Measurements from ENCODE around the gene TSC22D2. TPM values are rescaled to one million over a fixed set of nuclear protein-coding genes. Genes with fewer than 3 reads are reported as not detected.

TSC22D2 gene
- total and polyA plus RNA-seq, 2 of the 4 experiments (the other 2 are of a cell fraction): 12.2 to 20.5 TPM

GRCh38 chr3:150484410-150484809 is 76.3 kb downstream of the TSC22D2 start:
- Histone ChIP-seq H2BK5ac (ENCODE audit: low read depth, low read length, poor library complexity, severe bottlenecking) (no peak overlapping the region), H3K18ac (ENCODE audit: low read depth, low read length) (no peak overlapping the region), H3K23ac (ENCODE audit: low read depth, low read length) (no peak overlapping the region), H3K79me1 (ENCODE audit: low read depth in 1 of 2, low read length in 2 of 2) (no peaks in the 10 kb centered on the region), H3K4me3 (ENCODE audit: insufficient read depth, low read depth, low read length) (no peak overlapping the region), H2AFZ (replicated peaks; ENCODE audit: low read length, poor library complexity) (no peak overlapping the region), H2AK9ac (replicated peaks; ENCODE audit: low read depth, low read length, poor library complexity) (no peak overlapping the region), H3K27ac (ENCODE audit: insufficient read depth, low read length) (no peak overlapping the region), H3K9me1 (ENCODE audit: insufficient read depth, low read length) (no peaks in the 10 kb centered on the region), H4K5ac (ENCODE audit: low read depth, low read length) (no peak overlapping the region), H4K8ac (ENCODE audit: low read depth in 2 of 2, low read length in 2 of 2) (no peak overlapping the region), H3K4ac (ENCODE audit: low read depth, low read length) (no peak overlapping the region), H4K91ac (ENCODE audit: insufficient read depth, low read depth, low read length) (no peak overlapping the region), H3K27me3 (ENCODE audit: control insufficient read depth, insufficient read depth, low read length) (no peaks in the 10 kb centered on the region), H2BK15ac (ENCODE audit: low read depth, low read length) (no peak overlapping the region), H3K36me3 (ENCODE audit: control insufficient read depth, insufficient read depth, low read length) (no peaks in the 10 kb centered on the region), H3K9me3 (ENCODE audit: control insufficient read depth, insufficient read depth, low read length) (peaks cover 3% of the 10 kb centered on the region; the same call in 1 of the 2 replicates), H3K4me1 (ENCODE audit: control insufficient read depth, insufficient read depth, low read length) (no peaks in the 10 kb centered on the region), H3K9ac (ENCODE audit: low read depth, low read length) (no peak overlapping the region), H3K14ac (replicated peaks; ENCODE audit: low read depth, low read length) (no peak overlapping the region), H2AK5ac (ENCODE audit: low read depth, low read length) (no peak overlapping the region), H4K20me1 (ENCODE audit: insufficient read depth, low read length) (no peaks in the 10 kb centered on the region), H3K4me2 (ENCODE audit: low read depth, low read length) (no peak overlapping the region), H2BK120ac (ENCODE audit: low read depth, low read length) (no peak overlapping the region), H3K56ac (ENCODE audit: extremely low read depth, insufficient read depth, low read length) (no peak overlapping the region), H2BK20ac (ENCODE audit: low read depth, low read length) (no peak overlapping the region)
- dilution Hi-C loops (cut with HindIII; ENCODE audit: low sequenced_read_pairs, unreplicated experiment) (no loop called here), in situ Hi-C loops (cut with MboI; ENCODE audit: low sequenced_read_pairs) (no loop called here), intact Hi-C loops (cut with micrococcal nuclease) (no loop called here)
- no CpG with 5 or more reads among the region's 1 CpG for WGBS, 2 experiments (ENCODE audit: extremely low coverage in 2 of 2, insufficient read length in 1 of 2)
- CTCF ChIA-PET: interaction anchor here (0.9 to 1.2 kb wide), 2 partner anchors 10 to 11 kb away, joined by 3 read pairs; no protein-coding TSS in a partner anchor
- POLR2A ChIA-PET (ENCODE audit: unreplicated experiment): no interaction called here
- ATAC-seq (ENCODE audit: low read depth) (no peak), DNase-seq (no peak)
- BruUV-seq (replicated peaks): no TSS peak
- no peak for TF ChIP-seq CHD1 (IDR thresholded peaks at IDR 0.05; ENCODE audit: low read depth, low read length)
- no peak for TF ChIP-seq FOS (IDR thresholded peaks at IDR 0.05; ENCODE audit: low read depth, low read length)
- TF ChIP-seq MAFK (IDR thresholded peaks at IDR 0.05; ENCODE audit: low read depth, low read length): no peak
- no peak for TF ChIP-seq SMC3 (IDR thresholded peaks at IDR 0.05; ENCODE audit: low read depth, low read length)
- TF ChIP-seq CTCF (conservative IDR thresholded peaks at IDR 0.05; ENCODE audit: low read depth, low read length): no peak
- TF ChIP-seq POLR2A (IDR thresholded peaks at IDR 0.05; ENCODE audit: low read depth, low read length): no peak
- no peak for TF ChIP-seq RFX5 (IDR thresholded peaks at IDR 0.05; ENCODE audit: low read depth, low read length)
- no peak for TF ChIP-seq RAD21 (IDR thresholded peaks at IDR 0.05; ENCODE audit: low read length)
- no peak for TF ChIP-seq ELK1 (IDR thresholded peaks at IDR 0.05; ENCODE audit: borderline replicate concordance, low read depth, low read length)
- no peak for TF ChIP-seq RCOR1 (IDR thresholded peaks at IDR 0.05; ENCODE audit: insufficient replicate concordance, low read length)
- TF ChIP-seq NFE2L2 (IDR thresholded peaks at IDR 0.05; ENCODE audit: low read depth, low read length): no peak
- no peak for TF ChIP-seq MXI1 (IDR thresholded peaks at IDR 0.05; ENCODE audit: borderline replicate concordance, low read depth, low read length)
